Measurements from ENCODE around the gene PLXNC1.

The PLXNC1 gene

GRCh38 chr12:94114166-94114565 is 34.2 kb upstream of the PLXNC1 start:
- no peaks in the 10 kb centered on the region for H3K4me1 ChIP-seq (ENCODE audit: insufficient read depth, low read length, severe bottlenecking)
- H3K27me3 ChIP-seq (ENCODE audit: insufficient read depth, low read length), result no peaks in the 10 kb centered on the region; the same call in 1 of the 2 replicates
- H4K20me1 ChIP-seq (ENCODE audit: insufficient read depth, low read length), result no peaks in the 10 kb centered on the region
- H3K9me3 ChIP-seq (ENCODE audit: low read length), result no peaks in the 10 kb centered on the region
- no peak overlapping the region for H3K4me2 ChIP-seq (ENCODE audit: low read length)
- no peaks in the 10 kb centered on the region for H3F3A ChIP-seq (ENCODE audit: insufficient read depth, low read length)
- no peak overlapping the region for H3K9ac ChIP-seq (ENCODE audit: low read length)
- H3K9me2 ChIP-seq (ENCODE audit: low read depth, low read length), result no peaks in the 10 kb centered on the region
- H3K4me3 ChIP-seq (ENCODE audit: low read depth, low read length, poor library complexity, severe bottlenecking), result no peak overlapping the region
- H3K36me3 ChIP-seq (ENCODE audit: insufficient read depth, low read length), result no peaks in the 10 kb centered on the region
- H3K79me2 ChIP-seq (ENCODE audit: insufficient read depth, low read length), result no peaks in the 10 kb centered on the region
- TF ChIP-seq EZH2 (IDR thresholded peaks at IDR 0.05; ENCODE audit: borderline replicate concordance, low read length) (no peak), CTCF (IDR thresholded peaks at IDR 0.05; ENCODE audit: low read length) (no peak)
- H3K27ac ChIP-seq (ENCODE audit: low read depth, low read length, poor library complexity, severe bottlenecking), result no peak overlapping the region
- H2AFZ ChIP-seq (ENCODE audit: low read length), result no peak overlapping the region

DNA sequence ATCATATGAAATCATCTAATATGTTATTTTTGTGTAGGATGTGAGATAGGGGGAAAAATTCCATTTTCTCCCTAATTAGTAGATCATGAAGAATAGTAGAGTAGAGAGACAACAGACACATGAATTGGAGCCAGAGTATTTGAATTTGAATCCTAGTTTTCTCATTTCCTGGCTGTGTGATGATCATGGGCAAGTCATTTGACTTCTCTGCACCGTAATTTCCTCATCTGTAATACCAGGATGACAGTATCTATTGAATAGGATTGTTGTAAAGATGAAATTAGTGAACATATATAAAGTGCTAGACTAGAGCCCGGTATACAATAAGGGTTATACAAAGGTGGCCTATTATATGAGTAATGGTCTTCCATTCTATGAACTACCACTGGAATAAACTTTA is 32.2 kb upstream of the PLXNC1 start:
- Histone ChIP-seq H3K27ac (ENCODE audit: low read depth, low read length, poor library complexity, severe bottlenecking) (no peak overlapping the region), H3K79me2 (ENCODE audit: insufficient read depth, low read length) (no peaks in the 10 kb centered on the region), H3K4me3 (ENCODE audit: low read depth, low read length, poor library complexity, severe bottlenecking) (no peak overlapping the region), H2AFZ (ENCODE audit: low read length) (no peak overlapping the region), H3K36me3 (ENCODE audit: insufficient read depth, low read length) (no peaks in the 10 kb centered on the region), H3K9me3 (ENCODE audit: low read length) (no peaks in the 10 kb centered on the region), H4K20me1 (ENCODE audit: insufficient read depth, low read length) (no peaks in the 10 kb centered on the region), H3K4me2 (ENCODE audit: low read length) (no peak overlapping the region), H3K27me3 (ENCODE audit: insufficient read depth, low read length) (no peaks in the 10 kb centered on the region; the same call in 1 of the 2 replicates), H3F3A (ENCODE audit: insufficient read depth, low read length) (no peaks in the 10 kb centered on the region), H3K4me1 (ENCODE audit: insufficient read depth, low read length, severe bottlenecking) (no peaks in the 10 kb centered on the region), H3K9ac (ENCODE audit: low read length) (no peak overlapping the region), H3K9me2 (ENCODE audit: low read depth, low read length) (no peaks in the 10 kb centered on the region)
- TF ChIP-seq EZH2 (IDR thresholded peaks at IDR 0.05; ENCODE audit: borderline replicate concordance, low read length), result no peak

GRCh38 chr12:94121886-94122285 is 26.5 kb upstream of the PLXNC1 start:
- Histone ChIP-seq H3K27me3 (ENCODE audit: insufficient read depth, low read length) (peaks cover 10% of the 10 kb centered on the region; the same call in 1 of the 2 replicates), H3K27ac (ENCODE audit: low read depth, low read length, poor library complexity, severe bottlenecking) (no peak overlapping the region), H3K79me2 (ENCODE audit: insufficient read depth, low read length) (no peaks in the 10 kb centered on the region), H3K9me2 (ENCODE audit: low read depth, low read length) (no peaks in the 10 kb centered on the region), H3K9me3 (ENCODE audit: low read length) (no peaks in the 10 kb centered on the region), H2AFZ (ENCODE audit: low read length) (no peak overlapping the region), H3K4me2 (ENCODE audit: low read length) (no peak overlapping the region), H3K4me3 (ENCODE audit: low read depth, low read length, poor library complexity, severe bottlenecking) (no peak overlapping the region), H3F3A (ENCODE audit: insufficient read depth, low read length) (no peaks in the 10 kb centered on the region), H3K4me1 (ENCODE audit: insufficient read depth, low read length, severe bottlenecking) (no peaks in the 10 kb centered on the region), H3K9ac (ENCODE audit: low read length) (no peak overlapping the region), H3K36me3 (ENCODE audit: insufficient read depth, low read length) (no peaks in the 10 kb centered on the region), H4K20me1 (ENCODE audit: insufficient read depth, low read length) (no peaks in the 10 kb centered on the region)
- no peak for TF ChIP-seq CTCF (IDR thresholded peaks at IDR 0.05; ENCODE audit: low read length)
- TF ChIP-seq EZH2 (IDR thresholded peaks at IDR 0.05; ENCODE audit: borderline replicate concordance, low read length), result no peak

- no peaks in the 10 kb centered on the region for H3K9me2 ChIP-seq (ENCODE audit: low read depth, low read length)
- no peaks in the 10 kb centered on the region for H3K36me3 ChIP-seq (ENCODE audit: insufficient read depth, low read length)
- peaks cover 10% of the 10 kb centered on the region; the same call in 1 of the 2 replicates for H3K27me3 ChIP-seq (ENCODE audit: insufficient read depth, low read length)
- H3K4me2 ChIP-seq (ENCODE audit: low read length), result no peak overlapping the region
- H3K9me3 ChIP-seq (ENCODE audit: low read length), result no peaks in the 10 kb centered on the region
- H3K9ac ChIP-seq (ENCODE audit: low read length), result no peak overlapping the region
- H4K20me1 ChIP-seq (ENCODE audit: insufficient read depth, low read length), result no peaks in the 10 kb centered on the region
- no peak overlapping the region for H3K4me3 ChIP-seq (ENCODE audit: low read depth, low read length, poor library complexity, severe bottlenecking)
- no peaks in the 10 kb centered on the region for H3F3A ChIP-seq (ENCODE audit: insufficient read depth, low read length)
- no peaks in the 10 kb centered on the region for H3K4me1 ChIP-seq (ENCODE audit: insufficient read depth, low read length, severe bottlenecking)
- H3K27ac ChIP-seq (ENCODE audit: low read depth, low read length, poor library complexity, severe bottlenecking), result no peak overlapping the region
- no peak for TF ChIP-seq CTCF (IDR thresholded peaks at IDR 0.05; ENCODE audit: low read length)
- no peak for TF ChIP-seq EZH2 (IDR thresholded peaks at IDR 0.05; ENCODE audit: borderline replicate concordance, low read length)
- no peak overlapping the region for H2AFZ ChIP-seq (ENCODE audit: low read length)
- H3K79me2 ChIP-seq (ENCODE audit: insufficient read depth, low read length), result no peaks in the 10 kb centered on the region
Measured at GRCh38 chr12:94122591-94122990, 25.8 kb upstream of the PLXNC1 start.

Data from OCI-LY1 (cell line).